ENCODE results near the gene MAEA. TPM values are rescaled to one million over a fixed set of nuclear protein-coding genes. Genes with fewer than 3 reads are reported as not detected.

MAEA gene
- total and polyA plus RNA-seq, 9 of the 15 experiments (the other 6 are each of a cell fraction or from before 2014, with no cell fraction given), result 2.1 to 86.5 (median 45.0) TPM

DNA sequence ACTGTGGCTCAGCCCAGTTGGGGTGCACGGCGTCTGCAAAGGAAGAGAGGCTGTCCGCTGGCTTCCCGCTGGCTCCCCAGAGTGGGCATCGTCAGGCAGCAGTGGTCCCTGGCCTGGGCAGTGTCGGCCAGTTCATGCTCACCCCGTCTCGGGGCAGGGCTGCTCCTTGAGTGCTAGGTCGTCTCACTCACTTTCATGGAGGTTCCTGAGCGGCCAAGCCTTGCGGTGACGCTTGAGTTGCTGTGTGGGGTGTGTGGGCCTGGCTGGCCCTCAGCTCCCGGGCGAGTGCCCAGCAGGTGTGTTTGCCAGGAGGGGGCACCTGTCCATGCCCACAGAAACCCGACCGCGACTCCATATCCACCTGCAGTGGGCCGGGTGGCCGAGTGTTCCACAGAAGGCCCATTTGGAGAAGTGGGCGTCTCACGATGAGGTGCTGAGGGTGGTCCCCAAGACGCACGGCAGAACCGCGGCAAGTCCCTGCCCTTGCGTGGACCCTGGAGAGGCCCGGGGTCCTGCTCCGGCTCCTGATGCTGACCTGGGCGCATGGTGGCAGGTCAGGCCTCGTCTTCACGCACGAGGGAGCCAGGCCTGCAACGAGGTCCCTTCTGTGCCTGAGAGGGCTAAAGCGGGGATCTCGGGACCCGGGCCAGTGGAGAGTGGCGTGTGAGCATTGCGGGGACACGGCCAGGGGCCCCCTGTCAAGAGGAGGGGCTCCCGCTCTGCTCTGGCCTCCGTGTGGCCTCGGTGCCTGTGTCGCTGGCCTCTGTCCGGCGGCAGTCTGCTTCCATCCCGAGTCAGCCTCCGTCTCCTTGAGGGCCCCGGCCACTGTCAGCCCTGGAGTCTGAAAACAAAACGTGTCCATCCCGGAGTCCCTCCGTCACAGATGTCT, 38.8 kb downstream of the MAEA start:
- ChIA-PET CTCF (ENCODE audit: low intra/inter-chr PET ratio) (no interaction called here), POLR2A (interaction anchor here (0.6 to 0.8 kb wide), 2 partner anchors 15 to 393 kb away, joined by 3 to 6 read pairs; partner anchors contain the start of genes TACC3 and TMEM129)
- H2AFZ ChIP-seq (ENCODE audit: low read depth, low read length), result no peak overlapping the region
- FAIRE-seq, result no peak
- peaks cover 86% of the 10 kb centered on the region; the same call in 2 of the 3 replicates for H3K36me3 ChIP-seq (ENCODE audit: control insufficient read depth, insufficient read depth, low read length)
- H3K9me3 ChIP-seq (replicated peaks; ENCODE audit: control insufficient read depth, insufficient read depth, low read depth, low read length), result no peaks in the 10 kb centered on the region
- no peak for DNase-seq (ENCODE audit: extremely low read depth in 1 of 4, low spot score in 3 of 4)
- H3K79me2 ChIP-seq (ENCODE audit: control insufficient read depth, insufficient read depth, low read length), result peaks cover 3% of the 10 kb centered on the region; the same call in 2 of the 3 replicates
- TF ChIP-seq POLR2G (IDR thresholded peaks at IDR 0.05; ENCODE audit: low read depth, low read length) (peak; percentile 52), RBM22 (IDR thresholded peaks at IDR 0.05; ENCODE audit: low read depth, low read length, poor library complexity, severe bottlenecking) (peak; percentile 20)
- TF ChIP-seq, protein P1, sequence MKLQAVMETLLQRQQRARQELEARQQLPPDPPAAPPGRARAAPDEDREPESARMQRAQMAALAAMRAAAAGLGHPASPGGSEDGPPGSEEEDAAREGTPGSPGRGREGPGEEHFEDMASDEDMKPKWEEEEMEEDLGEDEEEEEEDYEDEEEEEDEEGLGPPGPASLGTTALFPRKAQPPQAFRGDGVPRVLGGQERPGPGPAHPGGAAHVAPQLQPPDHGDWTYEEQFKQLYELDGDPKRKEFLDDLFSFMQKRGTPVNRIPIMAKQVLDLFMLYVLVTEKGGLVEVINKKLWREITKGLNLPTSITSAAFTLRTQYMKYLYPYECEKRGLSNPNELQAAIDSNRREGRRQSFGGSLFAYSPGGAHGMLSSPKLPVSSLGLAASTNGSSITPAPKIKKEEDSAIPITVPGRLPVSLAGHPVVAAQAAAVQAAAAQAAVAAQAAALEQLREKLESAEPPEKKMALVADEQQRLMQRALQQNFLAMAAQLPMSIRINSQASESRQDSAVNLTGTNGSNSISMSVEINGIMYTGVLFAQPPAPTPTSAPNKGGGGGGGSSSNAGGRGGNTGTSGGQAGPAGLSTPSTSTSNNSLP (IDR thresholded peaks at IDR 0.05; ENCODE audit: borderline replicate concordance, low read depth, low read length), result no peak
- H3K27ac ChIP-seq (ENCODE audit: extremely low read depth, low read depth, low read length), result no peak overlapping the region
- H3K4me3 ChIP-seq, result no peak overlapping the region
- no peak overlapping the region for H3K9ac ChIP-seq (ENCODE audit: insufficient read depth in 1 of 2, low read depth in 2 of 2, low read length in 2 of 2)
- no peak for ATAC-seq
- no peaks in the 10 kb centered on the region for H3K9me1 ChIP-seq (ENCODE audit: control insufficient read depth, insufficient read depth, low read length)
- no peaks in the 10 kb centered on the region; the same call in 1 of the 2 replicates for H4K20me1 ChIP-seq (replicated peaks; ENCODE audit: control insufficient read depth, insufficient read depth, low read length)
- no TSS peak for BruUV-seq (replicated peaks)
- intact Hi-C loops (cut with micrococcal nuclease) (no loop called here), in situ Hi-C loops (cut with MboI) (no loop called here)
- H3K4me1 ChIP-seq (replicated peaks in 1 of 2; ENCODE audit: control insufficient read depth in 2 of 2, insufficient read depth in 2 of 2, low read length in 2 of 2), result peaks cover 0 to 14% of the 10 kb centered on the region in 2 experiments; a peak in 2 of 5 replicates
- WGBS (ENCODE audit: insufficient coverage, low coverage, missing lambda C conversion rate), result 94% methylated on average over 28 of the region's 51 CpGs
- H3K27me3 ChIP-seq (ENCODE audit: control insufficient read depth in 2 of 2, insufficient read depth in 2 of 2, low read length in 2 of 2), result no peaks in the 10 kb centered on the region
- H3K4me2 ChIP-seq (ENCODE audit: insufficient read depth, low read length), result no peak overlapping the region
